Neural crest cell (in vitro differentiated cells): ENCODE results near the gene ARL11. TPM values are rescaled to one million over a fixed set of nuclear protein-coding genes. Genes with fewer than 3 reads are reported as not detected.

Source experiments
- DNase-seq: peaks from one replicate; pipeline ENCODE4 v3.0.0; 2021; ENCODE audit warnings: low read depth, mixed read lengths, low spot score
- H3K27ac Mint-ChIP-seq: one replicate; pipeline ENCODE4 v1.8.0; 2021; ENCODE audit warnings: mild to moderate bottlenecking, mixed read lengths; ENCODE audit not compliant: unreplicated experiment
- H3K27me3 Mint-ChIP-seq: 2 replicates; pipeline ENCODE4 v1.8.0; 2021; ENCODE audit warnings: low read depth, mild to moderate bottlenecking, mixed read lengths
- H3K36me3 Mint-ChIP-seq: 2 replicates; pipeline ENCODE4 v1.8.0; 2021; ENCODE audit warnings: low read depth, mild to moderate bottlenecking, mixed read lengths
- H3K4me1 Mint-ChIP-seq: 2 replicates; pipeline ENCODE4 v1.8.0; 2021; ENCODE audit warnings: mixed read lengths
- H3K4me3 Mint-ChIP-seq: one replicate; pipeline ENCODE4 v1.8.0; 2021; ENCODE audit warnings: mild to moderate bottlenecking, mixed read lengths
- H3K9me3 Mint-ChIP-seq: 2 replicates; pipeline ENCODE4 v1.8.0; 2021; ENCODE audit warnings: mixed read lengths
- CTCF ChIP-seq: fragments of 200-600 bp; sonication (generic); conservative IDR thresholded peaks from 2 replicates; pipeline ENCODE4 v1.5.0; 2021; ENCODE audit warnings: antibody characterized with exemption, mild to moderate bottlenecking
- total RNA-seq: library from RNA; stranded (reverse); gene quantifications from 2 replicates; pipeline ENCODE4 v1.2.1, GENCODE V29; 2021

The ARL11 gene
- total RNA-seq, 1 donor from 2014 or later = not detected

DNA sequence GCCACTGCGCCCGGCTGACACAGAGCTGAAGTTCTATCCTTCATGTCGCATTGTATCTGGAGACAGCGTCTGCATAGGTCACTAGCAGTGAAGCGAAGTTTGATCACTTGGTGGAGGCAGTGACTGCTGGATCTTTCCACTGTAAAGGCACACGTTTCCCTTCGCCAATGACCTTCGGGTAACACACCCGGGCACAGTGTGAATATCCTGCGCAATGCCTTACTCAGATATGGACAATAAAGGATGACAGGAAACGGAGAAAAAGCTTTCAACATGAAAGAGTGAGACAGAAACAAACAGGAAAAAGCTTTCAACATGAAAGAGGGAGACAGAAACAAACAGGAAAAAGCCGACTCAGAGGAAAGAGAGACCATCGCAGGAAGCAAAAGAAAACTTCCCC is 17.1 kb downstream of the ARL11 start:
- Mint-ChIP-seq H3K27ac (peak overlapping the region; percentile 20), H3K27me3 (no peaks in the 10 kb centered on the region), H3K36me3 (no peaks in the 10 kb centered on the region), H3K4me1 (peaks cover 3% of the 10 kb centered on the region), H3K4me3 (no peak overlapping the region), H3K9me3 (no peaks in the 10 kb centered on the region)
- no peak for TF ChIP-seq CTCF
- DNase-seq = no peak

DNA sequence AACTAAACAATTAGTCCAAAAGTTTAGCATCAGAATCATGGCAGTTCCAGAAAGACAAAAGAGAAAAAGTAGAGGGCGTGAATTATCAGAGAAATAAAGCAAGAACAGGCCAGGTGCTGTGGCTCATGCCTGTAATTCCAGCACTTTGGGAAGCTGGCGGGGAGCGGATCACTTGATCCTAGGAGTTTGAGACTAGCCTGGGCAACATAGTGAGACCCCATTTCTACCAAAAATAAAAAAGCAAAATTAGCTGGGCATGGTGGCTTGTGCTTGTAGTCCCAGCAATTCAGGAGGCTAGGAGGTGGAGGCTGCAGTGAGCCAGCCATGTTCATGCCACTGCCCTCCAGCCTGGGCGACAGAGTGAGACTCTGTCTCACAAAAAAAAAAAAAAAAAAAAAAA is 18.4 kb downstream of the ARL11 start:
- Mint-ChIP-seq H3K9me3 (no peaks in the 10 kb centered on the region), H3K36me3 (no peaks in the 10 kb centered on the region), H3K27me3 (no peaks in the 10 kb centered on the region), H3K27ac (no peak overlapping the region), H3K4me1 (peaks cover 3% of the 10 kb centered on the region), H3K4me3 (no peak overlapping the region)
- no peak for DNase-seq
- no peak for TF ChIP-seq CTCF

DNA sequence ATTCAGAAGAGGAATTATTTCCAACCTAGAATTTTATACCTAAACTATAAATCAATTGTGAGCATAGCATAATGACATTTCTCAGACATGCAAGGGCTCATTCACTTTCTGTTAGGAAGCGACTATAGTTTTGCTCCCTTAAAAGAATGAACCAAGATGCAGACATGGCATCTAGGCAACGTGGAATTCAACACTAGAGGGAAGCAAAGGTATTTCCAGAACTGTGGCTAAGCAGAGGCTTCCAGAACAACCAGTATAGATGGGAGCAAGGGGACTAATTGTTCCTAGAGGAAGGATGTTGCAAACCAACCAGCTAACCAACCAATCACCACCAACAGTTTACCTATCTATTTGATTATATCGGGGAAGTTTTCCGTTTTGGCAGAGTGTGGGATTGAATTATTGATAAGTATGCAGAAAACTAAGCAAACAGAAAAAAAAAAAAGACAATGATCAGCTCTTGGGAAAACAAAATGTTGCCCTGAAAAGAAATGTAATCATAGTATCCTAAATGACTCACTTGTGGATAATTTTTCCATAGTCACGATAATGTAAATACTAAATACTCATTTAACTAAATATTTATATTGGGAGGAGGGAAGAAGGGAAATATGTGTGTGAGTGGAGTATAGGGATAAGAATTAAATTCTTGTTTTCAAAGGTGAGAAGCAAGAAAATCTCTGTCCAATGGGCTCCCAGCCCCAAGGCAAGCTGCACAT is 21.1 kb downstream of the ARL11 start:
- Mint-ChIP-seq H3K27ac (no peak overlapping the region), H3K36me3 (no peaks in the 10 kb centered on the region), H3K27me3 (no peaks in the 10 kb centered on the region), H3K4me3 (no peak overlapping the region), H3K9me3 (no peaks in the 10 kb centered on the region), H3K4me1 (peaks cover 10% of the 10 kb centered on the region)
- TF ChIP-seq CTCF = peak; percentile 26
- DNase-seq = no peak

GRCh38 chr13:49649963-49650312 is 21.6 kb downstream of the ARL11 start:
- Mint-ChIP-seq H3K27me3 (no peaks in the 10 kb centered on the region), H3K9me3 (no peaks in the 10 kb centered on the region), H3K36me3 (no peaks in the 10 kb centered on the region), H3K4me3 (no peak overlapping the region), H3K27ac (peak overlapping the region; percentile 40), H3K4me1 (peaks cover 10% of the 10 kb centered on the region)
- no peak for DNase-seq
- TF ChIP-seq CTCF = no peak

DNA sequence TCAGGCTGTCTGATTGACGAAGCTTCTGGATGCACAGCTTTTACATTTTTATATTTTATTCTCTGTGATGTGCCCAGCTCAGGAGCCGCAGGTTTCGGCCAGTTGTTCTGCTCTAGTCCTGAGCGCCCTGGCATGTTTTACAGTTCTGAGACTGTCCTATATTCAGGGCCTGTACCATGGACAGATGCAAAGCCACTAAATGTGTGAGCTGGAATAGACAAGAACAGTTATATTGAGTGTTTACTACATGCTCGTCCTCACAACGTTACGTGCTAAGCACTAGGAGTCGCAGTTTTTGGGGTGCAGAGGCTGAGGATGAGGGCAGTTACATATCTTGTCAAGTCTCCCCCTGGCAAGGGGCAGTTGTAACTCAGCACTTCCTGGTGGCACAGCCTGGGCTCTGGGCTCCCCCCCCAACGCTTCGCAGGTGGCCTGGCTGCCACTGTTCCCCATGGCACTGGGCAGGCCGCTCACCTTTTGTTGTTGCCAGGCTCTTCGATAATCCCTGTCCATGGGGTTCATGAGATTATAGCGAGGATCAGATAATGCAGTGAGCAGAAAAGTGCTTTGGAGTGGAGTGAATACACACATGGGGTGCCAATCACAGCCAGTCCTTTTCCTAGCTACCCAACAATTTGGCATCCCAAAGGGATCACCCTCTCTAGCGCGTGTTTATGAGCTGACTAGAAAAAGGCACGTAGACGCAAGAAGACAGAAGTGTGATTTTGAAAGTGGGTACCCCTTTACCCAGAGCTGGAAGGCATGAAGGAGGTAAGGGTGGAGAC is 23.5 kb downstream of the ARL11 start:
- H3K27me3 Mint-ChIP-seq = no peaks in the 10 kb centered on the region
- H3K4me3 Mint-ChIP-seq = no peak overlapping the region
- no peak for DNase-seq
- no peak for TF ChIP-seq CTCF
- no peak overlapping the region for H3K27ac Mint-ChIP-seq
- no peaks in the 10 kb centered on the region for H3K36me3 Mint-ChIP-seq
- H3K4me1 Mint-ChIP-seq = peaks cover 13% of the 10 kb centered on the region
- no peaks in the 10 kb centered on the region for H3K9me3 Mint-ChIP-seq
